Renal cortex interstitium (tissue), 11 donors: ENCODE data around the gene IL17RE. TPM values are rescaled to one million over a fixed set of nuclear protein-coding genes. Genes with fewer than 3 reads are reported as not detected.
"Not testable (repeated sequence)": the region's sequence is repeated elsewhere in the genome, so short reads cannot be mapped to it uniquely, and the experiment has no call there.

Source experiments
- DNase-seq, 11 donors: peaks; one replicate each; pipeline ENCODE4 v3.0.0-alpha.2; 2013; ENCODE audit warnings: low read depth in 9 of 11, low spot score in 4 of 11; ENCODE audit errors: extremely low read depth in 1 of 11
- polyA plus RNA-seq, 3 donors: library from polyadenylated mRNA; unstranded; fragments of 120-200 nt; gene quantifications; one replicate each; pipeline ENCODE4 v1.2.1, GENCODE V29; 2013; ENCODE audit not compliant: insufficient read length in 3 of 3

The IL17RE gene
- polyA plus RNA-seq, 3 donors = 8.9 to 14.5 (median 10.0) TPM

- DNase-seq = no peak
These were observed 15.2 kb downstream of the IL17RE start for GRCh38 chr3:9917820-9918219.

GRCh38 chr3:9918261-9919038 is 15.8 kb downstream of the IL17RE start:
- DNase-seq = no peak

- DNase-seq = no peak
These were observed 25.5 kb downstream of the IL17RE start for GRCh38 chr3:9928158-9928557.

GRCh38 chr3:9930804-9931418 is 28.3 kb downstream of the IL17RE start:
- no peak for DNase-seq

- no peak for DNase-seq
These were observed 29.8 kb downstream of the IL17RE start for GRCh38 chr3:9932535-9932842.

GRCh38 chr3:9932843-9933560 is 30.4 kb downstream of the IL17RE start:
- peak in 8 of 11 donors; percentile 42 to 75 (median 56) for DNase-seq

GRCh38 chr3:9933561-9934234 is 31.1 kb downstream of the IL17RE start, which contains the start of gene CRELD1:
Gene CRELD1 (plus strand): TSS chr3:9933834. CDS start chr3:9934439, 605 bp downstream.
- peak; percentile 77 to 92 (median 90) for DNase-seq

GRCh38 chr3:9934235-9934621 is 31.6 kb downstream of the IL17RE start:
- DNase-seq = no peak

- DNase-seq = no peak
These were observed 32.3 kb downstream of the IL17RE start for GRCh38 chr3:9934993-9935392.

GRCh38 chr3:9935966-9936510 is 33.4 kb downstream of the IL17RE start:
- no peak for DNase-seq

- DNase-seq = no peak
These were observed 35.0 kb downstream of the IL17RE start for GRCh38 chr3:9937486-9938238.

GRCh38 chr3:9938966-9939365 is 36.3 kb downstream of the IL17RE start:
- DNase-seq = no peak

GRCh38 chr3:9939906-9940305 is 37.3 kb downstream of the IL17RE start:
- DNase-seq = not testable (repeated sequence)

- no peak for DNase-seq
These were observed 38.1 kb downstream of the IL17RE start for GRCh38 chr3:9940746-9941145.

- no peak for DNase-seq
These were observed 39.5 kb downstream of the IL17RE start for GRCh38 chr3:9942164-9942563.

GRCh38 chr3:9942934-9943690 is 40.5 kb downstream of the IL17RE start:
- DNase-seq = no peak

GRCh38 chr3:9944271-9944670 is 41.6 kb downstream of the IL17RE start:
- no peak for DNase-seq

GRCh38 chr3:9945358-9945757 is 42.7 kb downstream of the IL17RE start:
- DNase-seq = no peak
